GM21381 (cell line): ENCODE data around the gene MAK.
"Not testable (repeated sequence)": the region's sequence is repeated elsewhere in the genome, so short reads cannot be mapped to it uniquely, and the experiment has no call there.

ENCODE experiments used
- ATAC-seq: cut with Tn5 transposase; IDR thresholded peaks from one replicate; pipeline ENCODE4 v1.9.1; 2021; ENCODE audit warnings: mild to moderate bottlenecking, moderate library complexity; ENCODE audit not compliant: unreplicated experiment

MAK gene

GRCh38 chr6:10733151-10733715 lies 105.1 kb downstream of the MAK start:
- ATAC-seq = no peak

GRCh38 chr6:10730254-10730653 lies 108.1 kb downstream of the MAK start:
- ATAC-seq = no peak

GRCh38 chr6:10725716-10726115 lies 112.6 kb downstream of the MAK start:
- ATAC-seq = no peak

DNA sequence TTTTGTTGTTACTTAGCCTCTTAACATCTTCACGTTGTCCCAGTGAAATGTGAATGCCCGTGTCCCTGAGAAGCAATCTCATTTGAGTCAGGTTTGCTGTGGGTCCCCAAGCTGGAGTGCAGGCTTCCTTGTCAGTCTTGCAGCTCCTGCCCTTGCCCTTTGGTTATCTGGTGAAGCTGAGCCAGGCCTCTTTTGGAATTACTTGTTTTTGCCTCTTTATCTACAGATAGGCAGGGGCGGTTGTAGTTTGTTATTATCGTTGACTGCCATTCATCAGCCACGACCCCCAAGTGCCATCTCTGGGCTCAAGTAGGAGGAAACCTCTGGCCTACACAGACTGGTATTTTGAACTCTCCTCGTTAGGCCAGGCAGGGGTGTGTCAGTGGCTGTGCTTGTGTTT lies 113.3 kb downstream of the MAK start:
- no peak for ATAC-seq

DNA sequence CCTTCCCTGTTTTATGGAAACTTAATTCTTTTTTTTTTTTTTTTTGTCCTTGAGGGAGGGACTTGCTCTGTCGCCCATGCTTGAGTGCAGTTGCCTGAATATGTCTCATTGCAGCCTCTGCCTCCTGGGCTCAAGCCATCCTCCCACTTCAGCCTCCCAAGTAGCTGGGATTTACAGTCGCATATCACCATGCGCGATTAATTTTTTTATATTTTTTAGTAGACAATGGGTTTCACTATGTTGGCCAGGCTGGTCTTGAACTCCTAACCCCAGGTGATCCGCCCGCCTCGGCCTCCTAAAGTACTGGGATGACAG lies 114.8 kb downstream of the MAK start:
- ATAC-seq = no peak

DNA sequence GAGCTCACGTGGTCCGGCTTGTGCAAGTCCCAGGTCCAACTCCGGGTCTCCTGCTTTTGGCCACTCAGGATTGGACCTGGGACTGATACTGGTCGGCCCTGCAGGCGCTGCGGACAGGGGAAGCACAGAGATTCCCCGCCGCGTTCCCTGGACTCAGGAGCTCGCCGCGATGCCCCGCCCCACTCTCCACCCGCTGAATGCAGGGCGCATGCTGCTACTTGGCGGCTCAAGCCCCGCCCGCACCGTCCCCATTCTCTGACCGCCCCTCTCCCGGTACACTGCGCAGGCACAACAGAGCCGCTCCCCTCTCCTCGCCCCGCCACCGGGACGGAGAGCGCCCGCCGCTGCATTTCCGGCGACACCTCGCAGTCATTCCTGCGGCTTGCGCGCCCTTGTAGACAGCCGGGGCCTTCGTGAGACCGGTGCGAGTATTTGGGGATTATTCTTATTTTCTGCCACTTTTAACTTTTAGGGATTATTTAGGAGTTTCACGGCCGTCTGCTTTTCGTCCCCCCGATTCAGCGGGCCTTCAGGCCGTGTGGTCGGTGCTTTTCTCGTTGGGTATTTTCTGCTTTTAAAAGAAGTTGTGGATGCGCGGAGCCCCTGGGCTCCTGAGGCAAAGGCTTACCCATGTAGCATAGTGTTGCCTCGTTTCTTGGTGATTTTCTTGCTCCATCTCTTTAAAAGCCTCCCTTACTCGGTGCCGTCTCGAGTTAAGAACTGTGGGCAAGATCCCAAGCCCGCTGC lies 115.3 kb downstream of the MAK start, which contains the start of gene TMEM14C:
TSS of gene TMEM14C (plus strand) at position 251 of the 747 bp plus-strand sequence. CDS start 1,544 bp downstream, outside the sequence.
- ATAC-seq = peak; percentile 96

DNA sequence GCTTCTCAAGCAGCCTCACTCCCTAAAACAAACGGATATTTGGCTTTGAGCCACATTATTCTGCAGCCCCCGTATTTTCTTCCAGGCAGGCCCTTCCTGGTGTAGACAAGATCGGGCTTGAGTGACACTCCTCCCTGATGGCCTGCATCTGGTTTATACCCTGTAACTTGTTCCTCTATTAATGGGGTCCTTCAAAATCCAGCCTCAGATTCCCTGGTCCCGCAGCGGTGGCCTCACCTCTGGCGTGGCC lies 115.8 kb downstream of the MAK start:
- ATAC-seq = no peak

DNA sequence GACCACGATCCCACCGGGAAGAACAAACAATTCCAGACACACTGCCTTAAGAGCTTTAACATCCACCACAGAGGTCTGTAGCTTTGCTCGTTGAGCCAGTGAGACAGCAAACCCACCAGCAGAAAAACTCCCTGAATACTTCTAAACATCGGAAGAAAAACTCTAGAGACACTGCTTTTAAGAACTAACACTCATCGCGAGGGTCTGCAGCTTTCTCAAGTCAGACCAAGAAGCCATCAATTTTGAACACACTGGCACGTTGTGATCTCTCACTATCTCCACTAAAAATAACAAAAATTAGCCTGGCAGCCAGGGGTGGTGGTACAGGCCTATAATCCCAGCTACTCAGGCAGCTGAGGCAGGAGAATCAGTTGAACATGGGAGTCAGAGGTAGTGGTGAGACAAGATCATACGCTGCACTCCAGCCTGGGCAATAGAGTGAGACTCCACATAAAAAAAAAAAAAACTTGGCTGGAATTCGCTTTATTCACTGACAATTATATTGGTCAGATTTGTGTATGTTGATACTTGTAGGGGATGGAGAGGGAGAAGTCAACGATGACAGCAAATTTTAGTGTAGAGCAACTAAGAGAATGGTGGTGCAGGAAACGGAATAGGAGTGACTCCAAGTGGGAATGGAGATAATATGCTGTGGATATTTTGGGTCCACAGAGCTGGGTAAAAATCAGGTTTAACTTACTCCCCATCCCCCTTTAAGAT lies 116.3 kb downstream of the MAK start:
- no peak for ATAC-seq

DNA sequence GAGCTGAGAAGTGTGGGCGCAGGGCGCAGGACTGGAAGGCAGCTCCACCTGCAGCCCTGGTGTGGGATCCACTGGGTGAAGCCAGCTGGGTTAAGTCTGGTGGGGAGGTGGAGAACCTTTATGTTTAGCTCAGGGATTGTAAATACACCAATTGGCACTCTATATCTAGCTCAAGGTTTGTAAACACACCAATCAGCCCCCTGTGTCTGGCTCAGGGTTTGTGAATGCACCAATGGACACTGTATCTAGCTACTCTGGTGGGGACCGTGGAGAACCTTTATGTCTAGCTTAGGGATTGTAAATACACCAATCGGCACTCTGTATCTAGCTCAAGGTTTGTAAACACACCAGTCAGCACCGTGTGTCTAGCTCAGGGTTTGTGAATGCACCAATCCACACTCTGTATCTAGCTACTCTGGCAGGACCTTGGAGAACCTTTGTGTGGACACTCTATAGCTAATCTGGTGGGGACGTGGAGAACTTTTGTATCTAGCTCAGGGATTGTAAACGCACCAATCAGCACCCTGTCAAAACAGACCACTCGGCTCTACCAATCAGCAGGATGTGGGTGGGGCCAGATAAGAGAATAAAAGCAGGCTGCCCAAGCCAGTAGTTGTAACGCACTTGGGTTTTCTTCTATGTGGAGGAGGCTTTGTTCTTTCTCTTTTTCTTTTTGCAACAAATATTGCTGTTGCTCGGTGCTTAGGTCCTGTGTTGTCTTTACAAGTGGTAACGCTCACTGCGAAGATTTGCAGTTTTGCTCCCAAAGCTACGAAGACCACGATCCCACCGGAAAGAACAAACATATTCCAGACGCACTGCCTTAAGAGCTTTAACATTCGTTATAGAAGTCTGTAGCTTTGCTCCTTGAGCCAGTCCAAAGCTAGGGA lies 117.1 kb downstream of the MAK start:
- not testable (repeated sequence) for ATAC-seq

DNA sequence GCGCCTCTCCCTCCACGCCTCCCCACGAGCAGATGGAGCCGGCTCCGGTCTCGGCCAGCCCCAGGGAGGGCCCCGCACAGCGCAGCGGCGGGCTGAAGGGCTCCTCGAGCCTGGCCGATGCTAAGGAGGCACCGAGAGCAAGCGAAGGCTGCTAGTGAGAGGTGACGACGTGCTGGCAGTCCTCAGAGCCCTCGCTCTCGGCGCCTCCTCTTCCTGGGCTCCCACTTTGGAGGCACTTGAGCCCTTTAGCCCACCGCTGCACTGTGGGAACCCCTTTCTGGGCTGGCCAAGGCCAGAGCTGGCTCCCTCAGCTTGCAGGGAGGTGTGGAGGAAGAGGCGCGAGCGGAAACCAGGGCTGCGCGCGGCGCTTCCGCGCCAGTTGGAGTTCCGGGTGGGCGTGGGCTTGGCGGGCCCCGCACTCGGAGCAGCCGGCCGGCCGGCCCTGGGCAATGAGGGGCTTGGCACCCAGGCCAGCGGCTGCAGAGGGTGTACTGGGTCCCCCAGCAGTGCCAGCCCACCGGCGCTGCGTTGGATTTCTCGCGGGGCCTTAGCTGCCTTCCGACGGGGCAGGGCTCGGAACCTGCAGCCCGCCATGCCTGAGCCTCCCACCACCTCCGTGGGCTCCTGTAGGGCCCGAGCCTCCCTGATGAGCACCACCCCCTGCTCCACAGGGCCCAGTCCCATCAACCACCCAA lies 117.9 kb downstream of the MAK start:
- no peak for ATAC-seq

DNA sequence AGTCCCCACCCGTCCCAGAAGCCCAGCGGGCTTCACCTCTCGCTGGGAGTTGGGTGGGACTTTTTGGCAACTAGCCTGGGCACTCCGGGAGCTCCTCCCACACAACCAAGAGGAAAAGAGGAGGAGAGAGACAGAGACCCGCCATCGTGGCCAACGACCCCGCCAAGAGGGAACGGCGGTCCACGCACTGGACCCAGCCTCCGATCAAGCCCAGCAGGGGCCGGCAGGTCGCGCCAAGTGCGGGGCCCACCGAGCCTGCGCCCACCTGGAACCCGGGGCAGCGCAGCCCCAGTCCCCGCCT lies 118.4 kb downstream of the MAK start:
- ATAC-seq = no peak

DNA sequence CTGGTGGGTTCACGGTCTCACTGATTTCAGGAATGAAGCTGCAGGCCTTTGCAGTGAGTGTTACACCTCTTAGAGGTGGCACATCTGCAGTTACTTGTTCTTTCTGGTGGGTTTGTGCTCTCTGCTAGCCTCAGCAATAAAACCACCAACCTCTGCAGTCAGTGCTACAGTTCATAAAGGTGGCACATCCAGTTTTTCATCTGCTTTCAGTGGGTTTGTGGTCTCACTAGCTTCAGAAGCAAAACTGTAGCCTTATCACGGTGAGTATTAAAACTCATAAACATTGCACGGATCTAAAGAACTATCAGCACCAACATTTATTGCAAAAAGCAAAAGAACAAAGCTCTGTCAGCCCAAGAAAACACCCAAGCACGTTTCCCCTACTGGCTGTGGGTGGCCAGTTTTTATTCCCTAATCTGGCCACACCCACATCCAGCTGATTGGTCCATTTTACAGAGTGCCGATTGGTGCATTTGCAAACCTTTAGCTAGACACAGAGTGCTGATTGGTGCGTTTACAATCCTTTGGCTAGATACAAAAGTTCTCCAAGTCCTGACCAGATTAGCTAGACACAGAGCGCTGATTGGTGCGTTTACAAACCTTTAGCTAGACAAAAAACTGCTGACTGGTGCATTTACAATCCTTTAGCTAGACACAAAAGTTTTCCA lies 118.9 kb downstream of the MAK start:
- ATAC-seq = no peak

DNA sequence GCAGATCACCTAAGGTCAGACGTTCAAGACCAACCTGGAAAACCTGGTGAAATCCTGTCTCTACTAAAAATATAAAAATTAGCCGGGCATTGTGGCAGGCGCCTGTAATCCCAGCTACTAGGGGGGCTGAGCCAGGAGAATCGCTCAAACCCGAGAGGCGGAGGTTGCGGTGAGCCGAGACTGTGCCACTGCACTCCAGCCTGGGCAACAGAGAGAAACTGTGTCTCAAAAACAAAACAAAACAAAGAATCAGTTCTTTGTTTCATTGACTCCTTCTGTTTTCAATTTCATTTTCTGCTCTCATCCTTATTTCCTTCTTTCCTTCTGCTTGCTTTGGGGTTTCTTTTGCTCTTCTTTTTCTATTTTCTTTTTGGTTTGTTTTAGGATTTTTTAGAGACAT lies 124.4 kb downstream of the MAK start:
- ATAC-seq = no peak
